ENCODE results near the gene TBCCD1.

Gene TBCCD1

DNA sequence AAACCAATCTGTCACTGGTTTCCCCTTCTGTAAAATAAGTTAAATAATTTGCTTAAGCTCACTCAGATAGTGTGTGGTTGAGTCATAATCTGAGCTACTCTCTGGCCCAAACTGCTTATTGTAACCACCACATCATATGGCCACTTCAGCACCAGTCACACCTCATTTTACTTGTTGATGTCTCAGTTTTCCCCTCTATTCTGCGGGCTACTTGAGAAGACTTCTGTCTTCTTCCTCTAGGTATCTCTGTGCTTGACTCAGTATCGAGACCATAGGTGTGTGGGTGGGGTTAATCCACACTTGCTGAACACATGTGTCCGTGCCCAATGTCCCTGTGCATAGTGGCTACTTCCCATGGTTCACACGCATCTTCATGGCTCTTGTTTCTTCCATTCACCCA, 55.9 kb downstream of the TBCCD1 start:
- no peaks in the 10 kb centered on the region for H3K36me3 ChIP-seq (ENCODE audit: insufficient read depth, low read length)
- H4K20me1 ChIP-seq (ENCODE audit: insufficient read depth, low read length), result no peaks in the 10 kb centered on the region
- no peak for TF ChIP-seq EZH2 (IDR thresholded peaks at IDR 0.05; ENCODE audit: borderline replicate concordance, low read depth, low read length, severe bottlenecking)
- TF ChIP-seq, protein P1, sequence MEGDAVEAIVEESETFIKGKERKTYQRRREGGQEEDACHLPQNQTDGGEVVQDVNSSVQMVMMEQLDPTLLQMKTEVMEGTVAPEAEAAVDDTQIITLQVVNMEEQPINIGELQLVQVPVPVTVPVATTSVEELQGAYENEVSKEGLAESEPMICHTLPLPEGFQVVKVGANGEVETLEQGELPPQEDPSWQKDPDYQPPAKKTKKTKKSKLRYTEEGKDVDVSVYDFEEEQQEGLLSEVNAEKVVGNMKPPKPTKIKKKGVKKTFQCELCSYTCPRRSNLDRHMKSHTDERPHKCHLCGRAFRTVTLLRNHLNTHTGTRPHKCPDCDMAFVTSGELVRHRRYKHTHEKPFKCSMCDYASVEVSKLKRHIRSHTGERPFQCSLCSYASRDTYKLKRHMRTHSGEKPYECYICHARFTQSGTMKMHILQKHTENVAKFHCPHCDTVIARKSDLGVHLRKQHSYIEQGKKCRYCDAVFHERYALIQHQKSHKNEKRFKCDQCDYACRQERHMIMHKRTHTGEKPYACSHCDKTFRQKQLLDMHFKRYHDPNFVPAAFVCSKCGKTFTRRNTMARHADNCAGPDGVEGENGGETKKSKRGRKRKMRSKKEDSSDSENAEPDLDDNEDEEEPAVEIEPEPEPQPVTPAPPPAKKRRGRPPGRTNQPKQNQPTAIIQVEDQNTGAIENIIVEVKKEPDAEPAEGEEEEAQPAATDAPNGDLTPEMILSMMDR (IDR thresholded peaks at IDR 0.05; ENCODE audit: borderline replicate concordance, extremely low read depth, low read length, poor library complexity, severe bottlenecking), result no peak
- peaks cover 10% of the 10 kb centered on the region for H3K27me3 ChIP-seq (ENCODE audit: insufficient read depth, low read length, poor library complexity)
- DNase-seq (no peak), ATAC-seq (ENCODE audit: insufficient read depth, low read depth) (no peak)
- H3K4me1 ChIP-seq (ENCODE audit: insufficient read depth, low read length), result no peaks in the 10 kb centered on the region; the same call in 1 of the 2 replicates
- H3K79me2 ChIP-seq (ENCODE audit: insufficient read depth, low read length), result no peaks in the 10 kb centered on the region
- no peak overlapping the region for H3K9ac ChIP-seq (ENCODE audit: low read depth, low read length)
- H3K27ac ChIP-seq (ENCODE audit: low read length), result no peak overlapping the region
- H2AFZ ChIP-seq (ENCODE audit: low read depth, low read length), result no peak overlapping the region
- no peak overlapping the region for H3K4me3 ChIP-seq (ENCODE audit: low read depth in 1 of 2, low read length in 2 of 2)
- no peak overlapping the region for H3K4me2 ChIP-seq (ENCODE audit: insufficient read depth, low read length)
- no peaks in the 10 kb centered on the region for H3K9me3 ChIP-seq (ENCODE audit: insufficient read depth, low read length, severe bottlenecking)

DNA sequence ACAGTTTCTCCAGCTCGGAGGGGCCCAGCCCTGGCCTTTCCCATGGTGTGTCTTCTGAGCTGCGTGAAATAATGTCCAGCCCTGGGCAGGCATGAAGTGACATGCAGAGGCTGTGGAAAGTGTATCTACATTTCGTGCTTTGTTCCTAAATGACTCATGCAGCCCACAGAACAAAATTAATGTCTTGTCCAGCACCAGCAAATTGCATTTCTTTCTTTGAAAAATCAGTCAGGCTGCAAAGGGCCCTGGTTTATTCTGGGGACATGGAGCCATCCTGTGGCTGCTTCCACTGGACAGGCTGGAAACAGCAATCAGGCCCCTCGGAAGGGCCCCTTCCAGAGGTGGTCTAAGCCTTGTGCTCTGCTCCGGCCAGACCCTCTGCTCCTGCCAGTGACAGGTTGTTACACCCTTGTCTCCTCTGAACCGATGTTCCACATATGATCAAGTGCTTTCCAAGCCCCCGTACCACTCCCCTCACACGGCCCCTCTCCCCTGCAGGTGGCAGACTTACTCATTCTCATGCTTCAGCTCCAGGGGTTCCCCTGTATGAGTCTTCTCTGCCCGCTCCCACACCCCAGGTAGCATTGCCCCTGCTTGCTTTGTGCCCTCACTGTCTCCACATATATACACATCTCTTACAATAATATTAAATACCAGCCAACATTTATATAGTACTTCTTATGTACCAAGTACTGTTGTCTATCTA, 56.6 kb downstream of the TBCCD1 start:
- H2AFZ ChIP-seq (ENCODE audit: low read depth, low read length), result no peak overlapping the region
- H3K4me2 ChIP-seq (ENCODE audit: insufficient read depth, low read length), result no peak overlapping the region
- no peaks in the 10 kb centered on the region for H3K9me3 ChIP-seq (ENCODE audit: insufficient read depth, low read length, severe bottlenecking)
- ATAC-seq (ENCODE audit: insufficient read depth, low read depth) (no peak), DNase-seq (no peak)
- no peaks in the 10 kb centered on the region for H3K79me2 ChIP-seq (ENCODE audit: insufficient read depth, low read length)
- H3K27me3 ChIP-seq (ENCODE audit: insufficient read depth, low read length, poor library complexity), result peaks cover 10% of the 10 kb centered on the region
- TF ChIP-seq EZH2 (IDR thresholded peaks at IDR 0.05; ENCODE audit: borderline replicate concordance, low read depth, low read length, severe bottlenecking), result no peak
- TF ChIP-seq, protein P1 (IDR thresholded peaks at IDR 0.05; ENCODE audit: borderline replicate concordance, extremely low read depth, low read length, poor library complexity, severe bottlenecking), result no peak
- H4K20me1 ChIP-seq (ENCODE audit: insufficient read depth, low read length), result no peaks in the 10 kb centered on the region
- no peak overlapping the region for H3K9ac ChIP-seq (ENCODE audit: low read depth, low read length)
- no peaks in the 10 kb centered on the region for H3K36me3 ChIP-seq (ENCODE audit: insufficient read depth, low read length)
- no peaks in the 10 kb centered on the region; the same call in 1 of the 2 replicates for H3K4me1 ChIP-seq (ENCODE audit: insufficient read depth, low read length)
- H3K27ac ChIP-seq (ENCODE audit: low read length), result no peak overlapping the region
- H3K4me3 ChIP-seq (ENCODE audit: low read depth in 1 of 2, low read length in 2 of 2), result no peak overlapping the region

DNA sequence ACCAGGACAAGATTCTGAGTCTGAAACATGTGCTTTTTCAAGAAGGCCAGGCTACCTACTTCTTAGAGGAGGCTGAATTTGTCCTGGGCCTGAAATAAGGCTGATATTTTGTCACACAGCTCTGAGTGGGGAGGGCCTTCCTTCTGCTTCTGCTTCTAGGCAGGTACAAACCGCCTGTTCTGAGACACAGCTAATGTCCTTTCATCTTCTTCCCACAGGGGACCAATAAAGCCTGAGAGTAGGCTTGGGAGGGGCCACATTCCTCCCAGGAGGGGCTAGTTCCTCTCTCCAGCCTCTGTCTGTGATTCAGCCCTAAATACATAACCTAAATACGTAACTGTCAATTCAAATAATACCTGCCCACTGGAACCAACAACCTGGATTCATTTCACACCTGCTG, 57.7 kb downstream of the TBCCD1 start:
- H3K4me1 ChIP-seq (ENCODE audit: insufficient read depth, low read length), result no peaks in the 10 kb centered on the region
- H3K27ac ChIP-seq (ENCODE audit: low read length), result no peak overlapping the region
- DNase-seq (no peak), ATAC-seq (ENCODE audit: insufficient read depth, low read depth) (no peak)
- no peak overlapping the region for H3K4me2 ChIP-seq (ENCODE audit: insufficient read depth, low read length)
- no peak overlapping the region for H2AFZ ChIP-seq (ENCODE audit: low read depth, low read length)
- no peaks in the 10 kb centered on the region for H4K20me1 ChIP-seq (ENCODE audit: insufficient read depth, low read length)
- no peak overlapping the region for H3K4me3 ChIP-seq (ENCODE audit: low read depth in 1 of 2, low read length in 2 of 2)
- H3K36me3 ChIP-seq (ENCODE audit: insufficient read depth, low read length), result no peaks in the 10 kb centered on the region
- peaks cover 3% of the 10 kb centered on the region for H3K27me3 ChIP-seq (ENCODE audit: insufficient read depth, low read length, poor library complexity)
- no peaks in the 10 kb centered on the region for H3K9me3 ChIP-seq (ENCODE audit: insufficient read depth, low read length, severe bottlenecking)
- no peaks in the 10 kb centered on the region for H3K79me2 ChIP-seq (ENCODE audit: insufficient read depth, low read length)
- no peak overlapping the region for H3K9ac ChIP-seq (ENCODE audit: low read depth, low read length)
- TF ChIP-seq, protein P1 (IDR thresholded peaks at IDR 0.05; ENCODE audit: borderline replicate concordance, extremely low read depth, low read length, poor library complexity, severe bottlenecking), result no peak
- no peak for TF ChIP-seq EZH2 (IDR thresholded peaks at IDR 0.05; ENCODE audit: borderline replicate concordance, low read depth, low read length, severe bottlenecking)
